NB4 (cell line): ENCODE measurements around the gene DNAJC22.

Experiments used
- DNase-seq: peaks from one replicate; pipeline ENCODE4 v3.0.0; 2010; ENCODE audit warnings: low read depth
- H3K4me3 ChIP-seq: one replicate; pipeline ENCODE4 v1.5.1; 2011; ENCODE audit warnings: mild to moderate bottlenecking, low read depth, low read length, moderate library complexity
- CTCF ChIP-seq: IDR thresholded peaks from one replicate; pipeline ENCODE4 v1.5.1; 2012; ENCODE audit warnings: low read depth, low read length
- MYC ChIP-seq: IDR thresholded peaks from 2 replicates; pipeline ENCODE4 v1.6.1; 2011; ENCODE audit warnings: low read depth, low read length
- POLR2A ChIP-seq: IDR thresholded peaks from 2 replicates; pipeline ENCODE4 v1.6.1; 2011; ENCODE audit warnings: mild to moderate bottlenecking; ENCODE audit not compliant: insufficient read length; ENCODE audit errors: extremely low read depth
- TF ChIP-seq, protein P1 (sequence below): IDR thresholded peaks from 2 replicates; pipeline ENCODE4 v1.6.1; 2011; ENCODE audit warnings: low read depth, low read length

Gene DNAJC22

DNA sequence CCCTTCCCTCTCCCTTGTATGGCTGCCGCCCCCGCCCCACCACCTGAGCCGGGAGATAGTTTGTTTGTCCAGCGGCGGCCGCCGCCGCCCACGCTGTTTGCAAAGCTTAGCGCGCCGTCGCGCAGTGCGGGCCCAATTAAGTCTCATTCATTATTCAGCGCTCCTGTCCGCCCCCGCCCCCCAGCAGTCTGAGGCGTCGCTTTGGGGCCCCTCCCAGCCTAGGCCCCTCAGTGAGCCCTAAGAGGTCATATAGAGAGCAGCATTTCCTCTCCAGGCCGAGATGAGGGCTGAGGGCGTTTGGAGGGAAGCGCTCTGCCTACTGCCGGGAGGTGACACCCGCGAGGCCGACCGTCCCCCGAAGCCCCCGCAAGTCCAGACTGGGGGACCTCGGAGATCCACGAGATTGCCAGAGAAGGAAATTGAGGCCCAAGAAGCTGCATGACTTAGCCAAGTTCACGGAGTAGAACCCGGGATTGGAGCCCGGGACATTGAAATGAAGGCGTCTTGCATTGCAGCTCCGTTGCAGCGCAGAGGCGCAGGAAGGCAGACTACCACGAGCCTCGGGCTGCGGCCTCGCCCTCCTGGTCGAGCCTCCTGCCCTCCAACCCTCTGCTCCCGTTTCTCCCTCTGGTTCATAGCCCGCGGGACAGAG, at the start of gene DNAJC22:
Gene DNAJC22, plus strand, starts transcription at position 230 of the 652 bp plus-strand sequence. CDS start 1,985 bp downstream, outside the sequence.
- H3K4me3 ChIP-seq, result peak within 1 kb of the TSS; percentile 7
- DNase-seq, result peak; percentile 62
- TF ChIP-seq, protein P1, sequence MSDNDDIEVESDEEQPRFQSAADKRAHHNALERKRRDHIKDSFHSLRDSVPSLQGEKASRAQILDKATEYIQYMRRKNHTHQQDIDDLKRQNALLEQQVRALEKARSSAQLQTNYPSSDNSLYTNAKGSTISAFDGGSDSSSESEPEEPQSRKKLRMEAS, result no peak
- TF ChIP-seq MYC, result no peak
- TF ChIP-seq CTCF, result peak; percentile 6
- no peak for TF ChIP-seq POLR2A

DNA sequence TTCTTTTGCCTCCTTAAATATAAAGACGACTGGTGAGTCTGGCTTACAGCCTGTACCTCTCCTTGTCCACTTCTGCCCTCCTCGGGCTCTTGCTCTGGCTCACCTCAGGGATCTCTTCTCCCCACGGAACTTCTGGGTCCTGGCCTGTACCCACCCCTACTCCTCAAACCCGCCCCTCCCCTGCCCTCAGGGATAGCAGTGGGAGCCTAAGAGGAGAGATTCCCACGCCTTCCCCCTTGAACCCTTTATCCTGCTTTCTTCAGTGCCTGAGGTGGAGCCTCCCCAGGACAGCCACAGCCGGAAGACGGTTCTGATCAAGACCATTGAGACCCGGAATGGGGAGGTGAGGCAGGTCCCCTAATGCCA, 49.0 kb upstream of the DNAJC22 start:
- TF ChIP-seq CTCF (no peak), MYC (no peak), POLR2A (no peak)
- TF ChIP-seq, protein P1, result no peak
- no peak for DNase-seq
- no peak overlapping the region for H3K4me3 ChIP-seq

- H3K4me3 ChIP-seq, result no peak overlapping the region
- DNase-seq, result peak; percentile 44
- TF ChIP-seq, protein P1, result no peak
- TF ChIP-seq CTCF, result peak; percentile 12
- no peak for TF ChIP-seq MYC
- no peak for TF ChIP-seq POLR2A
Measured at GRCh38 chr12:49298160-49298559, 48.5 kb upstream of the DNAJC22 start.

GRCh38 chr12:49301760-49302159, 44.9 kb upstream of the DNAJC22 start:
- TF ChIP-seq MYC, result no peak
- TF ChIP-seq, protein P1, result no peak
- no peak for TF ChIP-seq CTCF
- no peak for TF ChIP-seq POLR2A
- no peak overlapping the region for H3K4me3 ChIP-seq
- no peak for DNase-seq

GRCh38 chr12:49304161-49304560, 42.5 kb upstream of the DNAJC22 start:
- TF ChIP-seq CTCF (no peak), POLR2A (no peak), MYC (no peak)
- TF ChIP-seq, protein P1, result no peak
- no peak for DNase-seq
- no peak overlapping the region for H3K4me3 ChIP-seq
